AG09319 (cell line): ENCODE results near the gene IQCK.

Experiments
- DNase-seq: peaks from one replicate; pipeline ENCODE4 v3.0.0-alpha.2; 2010; ENCODE audit warnings: low read depth; ENCODE audit errors: extremely low read depth
- TF ChIP-seq, protein P1 (sequence below): IDR thresholded peaks from 2 replicates; pipeline ENCODE4 v1.5.1; 2011; ENCODE audit warnings: low read depth, mild to moderate bottlenecking, inconsistent platforms, low read length, moderate library complexity

IQCK gene

GRCh38 chr16:19691161-19691711 lies 26.8 kb upstream of the IQCK start:
- TF ChIP-seq, protein P1, sequence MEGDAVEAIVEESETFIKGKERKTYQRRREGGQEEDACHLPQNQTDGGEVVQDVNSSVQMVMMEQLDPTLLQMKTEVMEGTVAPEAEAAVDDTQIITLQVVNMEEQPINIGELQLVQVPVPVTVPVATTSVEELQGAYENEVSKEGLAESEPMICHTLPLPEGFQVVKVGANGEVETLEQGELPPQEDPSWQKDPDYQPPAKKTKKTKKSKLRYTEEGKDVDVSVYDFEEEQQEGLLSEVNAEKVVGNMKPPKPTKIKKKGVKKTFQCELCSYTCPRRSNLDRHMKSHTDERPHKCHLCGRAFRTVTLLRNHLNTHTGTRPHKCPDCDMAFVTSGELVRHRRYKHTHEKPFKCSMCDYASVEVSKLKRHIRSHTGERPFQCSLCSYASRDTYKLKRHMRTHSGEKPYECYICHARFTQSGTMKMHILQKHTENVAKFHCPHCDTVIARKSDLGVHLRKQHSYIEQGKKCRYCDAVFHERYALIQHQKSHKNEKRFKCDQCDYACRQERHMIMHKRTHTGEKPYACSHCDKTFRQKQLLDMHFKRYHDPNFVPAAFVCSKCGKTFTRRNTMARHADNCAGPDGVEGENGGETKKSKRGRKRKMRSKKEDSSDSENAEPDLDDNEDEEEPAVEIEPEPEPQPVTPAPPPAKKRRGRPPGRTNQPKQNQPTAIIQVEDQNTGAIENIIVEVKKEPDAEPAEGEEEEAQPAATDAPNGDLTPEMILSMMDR: no peak
- no peak for DNase-seq

DNA sequence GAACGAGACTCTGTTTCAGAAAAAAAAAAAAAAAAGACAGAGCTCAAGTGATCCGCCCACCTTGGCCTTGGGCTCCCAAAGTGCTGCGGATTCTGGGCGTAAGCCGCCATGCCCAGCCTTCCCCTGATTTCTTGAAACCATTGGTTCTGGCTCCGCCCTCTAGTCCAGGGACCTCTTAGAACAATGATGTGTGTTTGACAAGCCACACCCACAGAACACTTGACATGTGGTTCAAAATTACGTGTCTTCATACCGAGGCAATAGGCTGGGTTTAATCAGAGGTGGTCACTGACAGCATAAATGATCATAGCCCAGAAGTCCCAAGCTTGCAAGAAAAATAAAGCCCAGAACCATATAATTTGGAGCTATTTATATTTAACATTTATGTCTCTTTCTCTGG lies 23.1 kb upstream of the IQCK start:
- TF ChIP-seq, protein P1: no peak
- DNase-seq: no peak

DNA sequence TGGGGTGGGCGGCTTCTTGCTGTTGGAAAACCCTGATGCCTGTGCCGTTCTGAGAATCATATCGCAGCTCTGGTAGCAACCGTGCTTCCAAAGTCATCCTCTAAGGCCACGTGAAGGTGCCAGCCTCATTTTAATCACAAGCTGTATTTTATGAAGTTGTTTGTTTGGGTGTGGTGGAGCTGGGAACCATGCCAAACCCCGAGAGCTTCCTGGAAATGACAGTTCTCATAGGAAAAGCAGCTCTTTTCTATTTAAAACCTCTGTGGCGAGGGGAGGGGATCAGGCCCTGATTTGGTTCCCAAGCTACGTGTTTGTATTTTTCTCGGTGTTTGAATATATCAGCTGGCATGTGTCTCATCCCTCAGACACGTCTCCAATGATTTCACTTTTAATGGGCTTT lies 21.7 kb upstream of the IQCK start:
- TF ChIP-seq, protein P1: no peak
- DNase-seq: peak; percentile 95

DNA sequence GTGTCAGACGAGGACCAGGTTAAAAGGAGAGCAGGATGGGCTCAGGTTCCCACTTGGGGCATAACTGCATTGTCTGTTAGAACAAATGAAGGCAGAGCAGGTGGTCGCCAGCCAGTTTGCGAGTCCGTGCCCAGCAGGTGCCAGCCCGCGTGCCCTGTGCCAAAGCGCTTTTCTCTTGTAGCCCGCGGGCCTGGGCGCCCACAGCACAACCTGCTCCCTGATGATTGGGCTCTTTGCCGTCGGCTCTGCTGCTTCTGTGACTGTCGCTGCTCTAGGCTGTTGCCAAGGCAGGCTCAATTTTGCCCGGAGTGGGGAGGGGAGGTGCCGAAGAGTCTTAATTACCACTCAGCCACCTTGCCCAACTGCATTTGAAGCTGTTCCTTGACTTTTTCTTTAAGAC lies 21.1 kb upstream of the IQCK start:
- TF ChIP-seq, protein P1: no peak
- DNase-seq: no peak

DNA sequence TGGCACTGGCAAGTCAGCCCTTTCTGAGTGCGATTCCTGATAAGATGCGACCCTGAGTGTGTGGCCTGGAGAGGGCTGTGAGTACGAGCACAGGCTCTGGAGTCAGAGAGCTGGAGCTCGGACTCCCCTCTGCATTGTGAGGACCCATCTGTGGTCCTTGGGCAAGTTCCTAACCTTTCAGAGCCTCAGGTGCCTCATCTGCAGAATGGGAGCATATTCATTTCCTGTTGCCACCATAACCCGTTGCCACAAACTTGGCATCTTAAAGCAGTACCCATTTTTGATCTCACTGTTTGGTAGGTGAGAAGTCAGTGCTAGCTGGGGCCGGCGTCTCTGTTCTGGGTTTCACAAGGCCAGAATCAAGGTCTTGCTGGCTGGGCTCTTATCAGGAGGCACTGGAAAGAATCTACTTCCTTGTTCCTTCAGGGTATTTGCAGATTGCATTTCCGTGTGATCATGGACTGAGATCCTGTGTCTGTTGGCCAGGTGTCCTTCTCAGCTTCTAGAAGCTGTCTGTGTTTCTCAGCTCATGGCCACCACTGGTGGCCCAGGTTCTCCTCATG lies 20.2 kb upstream of the IQCK start:
- TF ChIP-seq, protein P1: no peak

DNA sequence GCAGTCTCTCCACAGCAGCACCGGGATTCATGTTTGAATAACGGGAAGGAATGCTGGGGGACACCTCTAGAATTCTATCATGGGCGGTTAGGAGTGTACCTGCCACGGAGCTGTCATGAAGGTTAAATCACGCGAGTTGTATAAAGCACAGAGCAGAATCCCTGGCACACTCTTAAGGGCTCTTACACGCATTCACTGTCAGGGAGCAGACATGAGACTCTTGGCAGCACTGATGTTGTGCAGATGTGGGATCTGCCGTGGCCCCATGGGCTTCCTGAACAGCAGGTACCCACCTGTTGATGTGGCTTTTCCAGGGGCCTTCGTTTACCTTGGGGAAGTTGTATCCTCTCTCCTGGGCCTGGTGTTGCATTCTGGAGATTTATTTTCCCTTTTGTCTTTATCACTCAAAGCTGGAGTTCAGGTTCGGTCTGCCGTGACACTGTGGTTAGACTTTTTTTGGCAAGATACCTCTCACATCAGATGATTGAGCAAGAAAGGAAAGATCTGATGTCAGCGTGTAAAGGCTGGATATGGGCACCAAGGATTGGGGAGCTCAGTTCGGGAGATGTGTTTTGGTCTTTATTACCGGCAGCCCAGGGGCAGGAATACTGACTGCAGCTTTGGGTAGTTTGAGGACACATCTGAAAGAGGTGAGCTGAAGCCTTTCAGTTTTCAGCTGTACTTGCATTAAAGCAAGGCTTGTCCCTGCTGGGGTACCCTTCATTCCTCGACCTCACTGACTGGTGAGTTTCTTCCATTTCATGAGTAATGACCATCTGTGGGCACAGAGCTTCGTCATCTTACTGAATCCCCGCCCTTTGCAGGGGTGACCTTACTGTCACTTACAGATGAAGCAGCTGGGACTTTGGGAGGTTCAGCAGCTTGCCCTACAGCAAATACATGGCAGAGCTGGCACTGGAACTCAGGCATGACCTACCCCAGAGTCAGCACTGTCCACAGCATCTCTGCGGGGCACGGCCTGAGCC lies 19.3 kb upstream of the IQCK start:
- DNase-seq: peak; percentile 83
- TF ChIP-seq, protein P1: no peak

More for the DNA sequence above, 20.2 kb upstream of the IQCK start:
- no peak for DNase-seq

- TF ChIP-seq, protein P1: no peak
- no peak for DNase-seq
Observed at GRCh38 chr16:19699472-19699871, 18.6 kb upstream of the IQCK start.
